ENCODE data around the gene LILRA5.
"Not testable (repeated sequence)": the region's sequence is repeated elsewhere in the genome, so short reads cannot be mapped to it uniquely, and the experiment has no call there.

GRCh38 chr19:54289160-54289559 lies 23.8 kb downstream of the LILRA5 start:
- not testable (repeated sequence) for TF ChIP-seq RFX5 (IDR thresholded peaks at IDR 0.05; ENCODE audit: low read depth, low read length); FOSL2 (CRISPR knock-in tag; IDR thresholded peaks at IDR 0.05); NFE2L2 (IDR thresholded peaks at IDR 0.05; ENCODE audit: low read length); REST (IDR thresholded peaks at IDR 0.05; ENCODE audit: borderline replicate concordance in 1 of 2, low read depth in 1 of 2, low read length in 2 of 2); RNF2 (conservative IDR thresholded peaks at IDR 0.05; ENCODE audit: low read depth); ZNF496 (CRISPR knock-in tag; IDR thresholded peaks at IDR 0.05; ENCODE audit: insufficient replicate concordance); JARID2 (CRISPR knock-in tag; IDR thresholded peaks at IDR 0.05; ENCODE audit: insufficient replicate concordance); EHMT2 (IDR thresholded peaks at IDR 0.05; ENCODE audit: borderline replicate concordance, low read depth, low read length); MTA3 (CRISPR knock-in tag; IDR thresholded peaks at IDR 0.05); HNRNPK (IDR thresholded peaks at IDR 0.05; ENCODE audit: low read depth, low read length, poor library complexity, severe bottlenecking); POLR2A (IDR thresholded peaks at IDR 0.05; ENCODE audit: insufficient read depth in 1 of 2, low read depth in 2 of 2, low read length in 2 of 2); CBX5 (CRISPR knock-in tag; IDR thresholded peaks at IDR 0.05; ENCODE audit: borderline replicate concordance)
